Stimulated activated CD8-positive, alpha-beta memory T cell treated with anti-CD3 and anti-CD28 coated beads, Interleukin-7, amount 100 ng/mL, for 1 hour (primary cell): ENCODE measurements around the gene DDX54.
"Not testable (repeated sequence)": the region's sequence is repeated elsewhere in the genome, so short reads cannot be mapped to it uniquely, and the experiment has no call there.

ENCODE experiments used
- DNase-seq, 2 donors: peaks; one replicate each; pipeline ENCODE4 v3.0.0-alpha.2; 2020; ENCODE audit warnings: low read depth in 2 of 2

Gene DDX54

GRCh38 chr12:113120670-113121370 lies 64.5 kb downstream of the DDX54 start:
- DNase-seq: no peak

- DNase-seq: no peak
Measured at GRCh38 chr12:113119980-113120669, 65.2 kb downstream of the DDX54 start.

- DNase-seq: no peak
Measured at GRCh38 chr12:113118142-113118541, 67.1 kb downstream of the DDX54 start.

GRCh38 chr12:113117684-113118083 lies 67.6 kb downstream of the DDX54 start:
- DNase-seq: not testable (repeated sequence)

GRCh38 chr12:113116875-113117274 lies 68.4 kb downstream of the DDX54 start:
- DNase-seq: no peak

- no peak for DNase-seq
Measured at GRCh38 chr12:113115455-113116126, 69.7 kb downstream of the DDX54 start.

GRCh38 chr12:113114447-113115178 lies 70.7 kb downstream of the DDX54 start:
- no peak for DNase-seq

GRCh38 chr12:113113397-113113796 lies 71.9 kb downstream of the DDX54 start:
- no peak for DNase-seq

GRCh38 chr12:113112043-113112899 lies 73.0 kb downstream of the DDX54 start:
- no peak for DNase-seq

- DNase-seq: no peak
Measured at GRCh38 chr12:113111247-113111646, 74.0 kb downstream of the DDX54 start.

GRCh38 chr12:113109872-113110599 lies 75.2 kb downstream of the DDX54 start:
- no peak for DNase-seq

- DNase-seq: no peak
Measured at GRCh38 chr12:113109360-113109759, 75.9 kb downstream of the DDX54 start.

- no peak for DNase-seq
Measured at GRCh38 chr12:113108308-113108707, 77.0 kb downstream of the DDX54 start.
